Left lung (tissue), 10 donors: ENCODE results near the gene COL25A1. TPM values are rescaled to one million over a fixed set of nuclear protein-coding genes. Genes with fewer than 3 reads are reported as not detected.

ENCODE experiments used
- ATAC-seq: fragments of 200-7000 bp; cut with Tn5 transposase; one replicate; pipeline ENCODE4 v1.9.1; 2020; ENCODE audit warnings: moderate library complexity
- DNase-seq, 4 donors: peaks; one replicate each; pipeline ENCODE4 v3.0.0-alpha.2; 2013 to 2020
- H3K27ac ChIP-seq, 2 donors: fragments of 200-600 bp; sonication (generic) in 1 of 2; one replicate each; pipeline versions ENCODE4 v1.5.0 to v1.8.0; 2020 to 2021
- H3K27me3 ChIP-seq, 2 donors: fragments of 200-600 bp; sonication (generic) in 1 of 2; one replicate each; pipeline versions ENCODE4 v1.5.0 to v1.8.0; 2020 to 2021
- H3K36me3 ChIP-seq, 2 donors: fragments of 200-600 bp; sonication (generic) in 1 of 2; one replicate each; pipeline versions ENCODE4 v1.5.0 to v1.8.0; 2020 to 2021
- H3K4me1 ChIP-seq, 2 donors: fragments of 200-600 bp; one replicate each; pipeline ENCODE4 v1.8.0; 2021
- H3K4me3 ChIP-seq, 2 donors: fragments of 200-600 bp; sonication (generic) in 1 of 2; one replicate each; pipeline versions ENCODE4 v1.5.0 to v1.8.0; 2020 to 2021; ENCODE audit warnings: mild to moderate bottlenecking in 1 of 2
- H3K9me3 ChIP-seq, 2 donors: fragments of 200-600 bp; sonication (generic) in 1 of 2; one replicate each; pipeline versions ENCODE4 v1.5.0 to v1.8.0; 2020 to 2021
- intact Hi-C, 2 donors: fragments of 100-400 bp; cut with DNase I; formaldehyde crosslinking; loops; one replicate each; pipeline versions ENCODE4 v1.11.2 to v1.14.2; 2022
- polyA plus RNA-seq, 6 donors: library from polyadenylated mRNA; unstranded; fragments of 120-200 nt; gene quantifications; one replicate each; pipeline ENCODE4 v1.2.1, GENCODE V29; 2013; ENCODE audit not compliant: insufficient read length in 6 of 6
- total RNA-seq, 2 donors: library from RNA; stranded (reverse); fragmentation: NEBNext Ultra II Directional; extraction: Animal tissue kit (Norgen Biotek cat#: 25700); gene quantifications; one replicate each; pipeline ENCODE4 v1.2.1, GENCODE V29; 2021
- TF ChIP-seq, protein P1 (sequence below), 2 donors: fragments of 200-600 bp; sonication (generic) in 1 of 2; IDR thresholded peaks; one replicate each; pipeline versions ENCODE4 v1.5.0 to v1.8.0; 2021; ENCODE audit warnings: antibody characterized with exemption in 2 of 2
- donor health status: DM: no; HTN: yes; CAD: no.
- donor health status: DM: no; HTN: no; CAD: no.

COL25A1 gene
- total and polyA plus RNA-seq, 8 donors: 0.13 to 1.8 (median 1.4) TPM

GRCh38 chr4:109065006-109065405, 237.5 kb downstream of the COL25A1 start:
- ATAC-seq: no peak
- no peaks in the 10 kb centered on the region for H3K27me3 ChIP-seq
- H3K9me3 ChIP-seq: no peaks in the 10 kb centered on the region
- H3K4me3 ChIP-seq: no peak overlapping the region
- H3K27ac ChIP-seq: no peak overlapping the region
- H3K4me1 ChIP-seq: no peaks in the 10 kb centered on the region
- H3K36me3 ChIP-seq: no peaks in the 10 kb centered on the region
- no peak for DNase-seq
- intact Hi-C loops: no loop called here
- TF ChIP-seq, protein P1, sequence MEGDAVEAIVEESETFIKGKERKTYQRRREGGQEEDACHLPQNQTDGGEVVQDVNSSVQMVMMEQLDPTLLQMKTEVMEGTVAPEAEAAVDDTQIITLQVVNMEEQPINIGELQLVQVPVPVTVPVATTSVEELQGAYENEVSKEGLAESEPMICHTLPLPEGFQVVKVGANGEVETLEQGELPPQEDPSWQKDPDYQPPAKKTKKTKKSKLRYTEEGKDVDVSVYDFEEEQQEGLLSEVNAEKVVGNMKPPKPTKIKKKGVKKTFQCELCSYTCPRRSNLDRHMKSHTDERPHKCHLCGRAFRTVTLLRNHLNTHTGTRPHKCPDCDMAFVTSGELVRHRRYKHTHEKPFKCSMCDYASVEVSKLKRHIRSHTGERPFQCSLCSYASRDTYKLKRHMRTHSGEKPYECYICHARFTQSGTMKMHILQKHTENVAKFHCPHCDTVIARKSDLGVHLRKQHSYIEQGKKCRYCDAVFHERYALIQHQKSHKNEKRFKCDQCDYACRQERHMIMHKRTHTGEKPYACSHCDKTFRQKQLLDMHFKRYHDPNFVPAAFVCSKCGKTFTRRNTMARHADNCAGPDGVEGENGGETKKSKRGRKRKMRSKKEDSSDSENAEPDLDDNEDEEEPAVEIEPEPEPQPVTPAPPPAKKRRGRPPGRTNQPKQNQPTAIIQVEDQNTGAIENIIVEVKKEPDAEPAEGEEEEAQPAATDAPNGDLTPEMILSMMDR (IDR thresholded peaks at IDR 0.05): no peak

GRCh38 chr4:109053257-109053656, 249.2 kb downstream of the COL25A1 start:
- intact Hi-C loops: no loop called here
- DNase-seq: no peak
- no peaks in the 10 kb centered on the region for H3K4me1 ChIP-seq
- no peak for ATAC-seq
- H3K36me3 ChIP-seq: no peaks in the 10 kb centered on the region
- H3K4me3 ChIP-seq: no peak overlapping the region
- no peak overlapping the region for H3K27ac ChIP-seq
- H3K27me3 ChIP-seq: no peaks in the 10 kb centered on the region
- no peaks in the 10 kb centered on the region for H3K9me3 ChIP-seq
- TF ChIP-seq, protein P1 (IDR thresholded peaks at IDR 0.05): no peak

DNA sequence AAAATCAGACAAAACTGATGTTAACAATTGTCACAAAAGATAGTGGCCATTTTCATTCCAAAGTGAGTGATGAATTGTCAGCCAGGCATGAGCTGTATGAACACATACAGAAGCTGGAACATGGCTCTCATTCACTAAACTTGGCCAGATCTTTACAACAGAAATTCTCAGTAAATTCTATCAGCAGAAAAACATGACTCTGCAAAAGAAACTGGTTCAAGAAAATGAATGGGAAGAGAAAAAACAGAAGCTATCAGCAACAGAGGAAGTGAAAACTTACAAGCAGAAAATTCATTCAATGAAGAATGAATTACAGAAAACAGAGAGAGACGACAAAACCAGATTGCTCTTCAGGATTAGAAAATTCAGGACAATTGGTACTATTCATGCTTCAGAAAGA, 249.6 kb downstream of the COL25A1 start:
- H3K36me3 ChIP-seq: no peaks in the 10 kb centered on the region
- ATAC-seq: no peak
- no peak overlapping the region for H3K4me3 ChIP-seq
- H3K9me3 ChIP-seq: no peaks in the 10 kb centered on the region
- TF ChIP-seq, protein P1 (IDR thresholded peaks at IDR 0.05): no peak
- no peak overlapping the region for H3K27ac ChIP-seq
- no peak for DNase-seq
- no peaks in the 10 kb centered on the region for H3K4me1 ChIP-seq
- intact Hi-C loops: no loop called here
- H3K27me3 ChIP-seq: no peaks in the 10 kb centered on the region

GRCh38 chr4:109051054-109051453, 251.4 kb downstream of the COL25A1 start:
- Histone ChIP-seq H3K27ac (no peak overlapping the region), H3K9me3 (no peaks in the 10 kb centered on the region), H3K4me3 (no peak overlapping the region), H3K4me1 (no peaks in the 10 kb centered on the region), H3K27me3 (no peaks in the 10 kb centered on the region), H3K36me3 (no peaks in the 10 kb centered on the region)
- DNase-seq (no peak), ATAC-seq (no peak)
- TF ChIP-seq, protein P1 (IDR thresholded peaks at IDR 0.05): no peak
- intact Hi-C loops: no loop called here

DNA sequence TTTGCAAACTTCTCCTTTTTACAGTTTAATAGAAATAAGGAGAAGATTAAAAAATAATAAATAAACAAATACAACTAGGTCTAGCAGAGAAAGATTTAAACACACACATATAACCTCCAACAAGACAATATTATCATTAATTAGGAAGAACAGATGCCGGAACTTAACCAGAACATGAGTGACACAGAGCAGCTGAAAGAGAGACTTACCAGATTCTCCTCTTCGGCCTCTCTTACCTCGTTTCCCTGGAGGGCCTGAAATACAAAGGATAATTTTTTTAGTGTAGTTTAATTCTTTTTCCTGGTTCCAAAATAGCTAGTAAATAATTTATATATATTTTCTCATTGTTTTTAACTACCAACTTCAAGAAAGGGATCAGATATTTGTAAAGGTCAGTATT, 252.5 kb downstream of the COL25A1 start:
- no peak overlapping the region for H3K27ac ChIP-seq
- no peak for DNase-seq
- TF ChIP-seq, protein P1 (IDR thresholded peaks at IDR 0.05): no peak
- no peaks in the 10 kb centered on the region for H3K9me3 ChIP-seq
- no peaks in the 10 kb centered on the region for H3K36me3 ChIP-seq
- H3K4me3 ChIP-seq: no peak overlapping the region
- ATAC-seq: no peak
- intact Hi-C loops: no loop called here
- H3K4me1 ChIP-seq: no peaks in the 10 kb centered on the region
- no peaks in the 10 kb centered on the region for H3K27me3 ChIP-seq
